HCT116 (cell line): ENCODE measurements around the gene JAM3.

Experiments used
- CBX3 ChIP-seq: IDR thresholded peaks from 2 replicates; pipeline ENCODE4 v1.6.1; 2012; ENCODE audit warnings: low read depth
- CEBPB ChIP-seq: IDR thresholded peaks from 2 replicates; pipeline ENCODE4 v1.6.1; 2012; ENCODE audit warnings: low read depth
- EZH2 ChIP-seq: fragments of 200-600 bp; sonication (generic); IDR thresholded peaks from 2 replicates; pipeline ENCODE4 v1.6.1; 2017; ENCODE audit warnings: antibody characterized with exemption, mixed run types
- EZH2phosphoT487 ChIP-seq: fragments of 200-600 bp; IDR thresholded peaks from 2 replicates; pipeline ENCODE4 v1.6.1; 2018; ENCODE audit warnings: antibody characterized with exemption, borderline replicate concordance
- JUND ChIP-seq: IDR thresholded peaks from 2 replicates; pipeline ENCODE4 v1.6.1; 2012
- POLR2AphosphoS5 ChIP-seq: IDR thresholded peaks from 2 replicates; pipeline ENCODE4 v1.6.1; 2011; ENCODE audit warnings: mild to moderate bottlenecking, low read depth, low read length, moderate library complexity
- SP1 ChIP-seq: IDR thresholded peaks from 2 replicates; pipeline ENCODE4 v1.6.1; 2012; ENCODE audit warnings: low read depth
- TCF7L2 ChIP-seq: IDR thresholded peaks from 2 replicates; pipeline ENCODE4 v1.7.0; 2011; ENCODE audit warnings: borderline replicate concordance, inconsistent platforms; ENCODE audit not compliant: insufficient read depth, insufficient read length; ENCODE audit errors: extremely low read depth
- TF ChIP-seq, protein P1 (sequence below), 3 experiments: fragments of 200-600 bp in 1 of 3; sonication (generic) in 1 of 3; IDR thresholded peaks in 2 of 3; conservative IDR thresholded peaks in 1 of 3; 2 replicates each; pipeline ENCODE4 v1.5.1; 2012 to 2017; ENCODE audit warnings: low read depth in 2 of 3, low read length in 2 of 3, antibody characterized with exemption in 1 of 3, borderline replicate concordance in 1 of 3, control low read depth in 1 of 3, mild to moderate bottlenecking in 1 of 3, mixed read lengths in 1 of 3, mixed run types in 1 of 3, moderate library complexity in 1 of 3; ENCODE audit not compliant: insufficient read depth in 1 of 3
- TF ChIP-seq, protein P2 (sequence below): IDR thresholded peaks from 2 replicates; pipeline ENCODE4 v1.6.1; 2011; ENCODE audit warnings: mild to moderate bottlenecking, low read length, moderate library complexity; ENCODE audit not compliant: insufficient replicate concordance; ENCODE audit errors: extremely low read depth
- TF ChIP-seq, protein P3 (sequence below): IDR thresholded peaks from 2 replicates; pipeline ENCODE4 v1.6.1; 2012; ENCODE audit warnings: low read depth

DNA sequence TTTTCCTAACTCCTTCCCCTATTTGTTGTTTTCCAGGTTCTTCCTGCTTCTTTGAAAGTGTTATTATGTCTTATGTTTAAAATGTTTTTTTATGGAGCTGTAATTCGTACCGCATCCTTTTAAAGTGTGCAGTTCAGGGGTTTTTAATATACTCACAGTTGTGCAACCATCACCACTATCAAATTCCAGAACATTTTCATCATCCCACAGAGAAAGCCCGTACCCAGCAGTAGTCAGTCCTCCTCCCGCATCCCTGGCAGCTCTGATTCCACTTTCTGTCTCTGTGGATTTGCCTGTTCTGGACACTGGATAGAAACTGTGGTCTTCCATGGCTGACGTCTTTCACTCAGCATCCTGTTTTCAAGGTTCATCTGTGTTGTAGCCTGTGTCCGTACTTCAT lies 73.7 kb downstream of the JAM3 start:
- TF ChIP-seq, protein P1, sequence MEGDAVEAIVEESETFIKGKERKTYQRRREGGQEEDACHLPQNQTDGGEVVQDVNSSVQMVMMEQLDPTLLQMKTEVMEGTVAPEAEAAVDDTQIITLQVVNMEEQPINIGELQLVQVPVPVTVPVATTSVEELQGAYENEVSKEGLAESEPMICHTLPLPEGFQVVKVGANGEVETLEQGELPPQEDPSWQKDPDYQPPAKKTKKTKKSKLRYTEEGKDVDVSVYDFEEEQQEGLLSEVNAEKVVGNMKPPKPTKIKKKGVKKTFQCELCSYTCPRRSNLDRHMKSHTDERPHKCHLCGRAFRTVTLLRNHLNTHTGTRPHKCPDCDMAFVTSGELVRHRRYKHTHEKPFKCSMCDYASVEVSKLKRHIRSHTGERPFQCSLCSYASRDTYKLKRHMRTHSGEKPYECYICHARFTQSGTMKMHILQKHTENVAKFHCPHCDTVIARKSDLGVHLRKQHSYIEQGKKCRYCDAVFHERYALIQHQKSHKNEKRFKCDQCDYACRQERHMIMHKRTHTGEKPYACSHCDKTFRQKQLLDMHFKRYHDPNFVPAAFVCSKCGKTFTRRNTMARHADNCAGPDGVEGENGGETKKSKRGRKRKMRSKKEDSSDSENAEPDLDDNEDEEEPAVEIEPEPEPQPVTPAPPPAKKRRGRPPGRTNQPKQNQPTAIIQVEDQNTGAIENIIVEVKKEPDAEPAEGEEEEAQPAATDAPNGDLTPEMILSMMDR (IDR thresholded peaks at IDR 0.05 in 2 of 3, conservative IDR thresholded peaks at IDR 0.05 in 1 of 3; ENCODE audit: borderline replicate concordance in 1 of 3, insufficient read depth in 1 of 3, low read depth in 2 of 3, low read length in 2 of 3) = no peak
- TF ChIP-seq JUND (no peak), POLR2AphosphoS5 (no peak), TCF7L2 (no peak), EZH2phosphoT487 (no peak), SP1 (no peak), EZH2 (no peak), CEBPB (no peak), CBX3 (no peak)
- TF ChIP-seq, protein P2, sequence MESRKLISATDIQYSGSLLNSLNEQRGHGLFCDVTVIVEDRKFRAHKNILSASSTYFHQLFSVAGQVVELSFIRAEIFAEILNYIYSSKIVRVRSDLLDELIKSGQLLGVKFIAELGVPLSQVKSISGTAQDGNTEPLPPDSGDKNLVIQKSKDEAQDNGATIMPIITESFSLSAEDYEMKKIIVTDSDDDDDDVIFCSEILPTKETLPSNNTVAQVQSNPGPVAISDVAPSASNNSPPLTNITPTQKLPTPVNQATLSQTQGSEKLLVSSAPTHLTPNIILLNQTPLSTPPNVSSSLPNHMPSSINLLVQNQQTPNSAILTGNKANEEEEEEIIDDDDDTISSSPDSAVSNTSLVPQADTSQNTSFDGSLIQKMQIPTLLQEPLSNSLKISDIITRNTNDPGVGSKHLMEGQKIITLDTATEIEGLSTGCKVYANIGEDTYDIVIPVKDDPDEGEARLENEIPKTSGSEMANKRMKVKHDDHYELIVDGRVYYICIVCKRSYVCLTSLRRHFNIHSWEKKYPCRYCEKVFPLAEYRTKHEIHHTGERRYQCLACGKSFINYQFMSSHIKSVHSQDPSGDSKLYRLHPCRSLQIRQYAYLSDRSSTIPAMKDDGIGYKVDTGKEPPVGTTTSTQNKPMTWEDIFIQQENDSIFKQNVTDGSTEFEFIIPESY = no peak
- TF ChIP-seq, protein P3, sequence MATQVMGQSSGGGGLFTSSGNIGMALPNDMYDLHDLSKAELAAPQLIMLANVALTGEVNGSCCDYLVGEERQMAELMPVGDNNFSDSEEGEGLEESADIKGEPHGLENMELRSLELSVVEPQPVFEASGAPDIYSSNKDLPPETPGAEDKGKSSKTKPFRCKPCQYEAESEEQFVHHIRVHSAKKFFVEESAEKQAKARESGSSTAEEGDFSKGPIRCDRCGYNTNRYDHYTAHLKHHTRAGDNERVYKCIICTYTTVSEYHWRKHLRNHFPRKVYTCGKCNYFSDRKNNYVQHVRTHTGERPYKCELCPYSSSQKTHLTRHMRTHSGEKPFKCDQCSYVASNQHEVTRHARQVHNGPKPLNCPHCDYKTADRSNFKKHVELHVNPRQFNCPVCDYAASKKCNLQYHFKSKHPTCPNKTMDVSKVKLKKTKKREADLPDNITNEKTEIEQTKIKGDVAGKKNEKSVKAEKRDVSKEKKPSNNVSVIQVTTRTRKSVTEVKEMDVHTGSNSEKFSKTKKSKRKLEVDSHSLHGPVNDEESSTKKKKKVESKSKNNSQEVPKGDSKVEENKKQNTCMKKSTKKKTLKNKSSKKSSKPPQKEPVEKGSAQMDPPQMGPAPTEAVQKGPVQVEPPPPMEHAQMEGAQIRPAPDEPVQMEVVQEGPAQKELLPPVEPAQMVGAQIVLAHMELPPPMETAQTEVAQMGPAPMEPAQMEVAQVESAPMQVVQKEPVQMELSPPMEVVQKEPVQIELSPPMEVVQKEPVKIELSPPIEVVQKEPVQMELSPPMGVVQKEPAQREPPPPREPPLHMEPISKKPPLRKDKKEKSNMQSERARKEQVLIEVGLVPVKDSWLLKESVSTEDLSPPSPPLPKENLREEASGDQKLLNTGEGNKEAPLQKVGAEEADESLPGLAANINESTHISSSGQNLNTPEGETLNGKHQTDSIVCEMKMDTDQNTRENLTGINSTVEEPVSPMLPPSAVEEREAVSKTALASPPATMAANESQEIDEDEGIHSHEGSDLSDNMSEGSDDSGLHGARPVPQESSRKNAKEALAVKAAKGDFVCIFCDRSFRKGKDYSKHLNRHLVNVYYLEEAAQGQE = no peak
